ENCODE results near the gene MAGI2. TPM values are rescaled to one million over a fixed set of nuclear protein-coding genes. Genes with fewer than 3 reads are reported as not detected.

The MAGI2 gene
- total RNA-seq, 2 donors from 2014 or later = 10.3 to 19.2 TPM

- Histone ChIP-seq H3K9ac (ENCODE audit: extremely low read depth, low read length, poor library complexity, severe bottlenecking) (no peak overlapping the region), H3K27me3 (ENCODE audit: control insufficient read depth, insufficient read depth, low read length, poor library complexity, severe bottlenecking) (no peaks in the 10 kb centered on the region), H3K27ac (ENCODE audit: low read depth, low read length) (no peak overlapping the region), H3K4me1 (ENCODE audit: control insufficient read depth, insufficient read depth, low read length) (no peaks in the 10 kb centered on the region), H3K36me3 (ENCODE audit: control insufficient read depth, insufficient read depth, low read length) (no peaks in the 10 kb centered on the region), H3K9me3 (ENCODE audit: control insufficient read depth, low read length) (no peaks in the 10 kb centered on the region), H3K4me3 (ENCODE audit: low read length) (no peak overlapping the region)
- TF ChIP-seq, protein P1, sequence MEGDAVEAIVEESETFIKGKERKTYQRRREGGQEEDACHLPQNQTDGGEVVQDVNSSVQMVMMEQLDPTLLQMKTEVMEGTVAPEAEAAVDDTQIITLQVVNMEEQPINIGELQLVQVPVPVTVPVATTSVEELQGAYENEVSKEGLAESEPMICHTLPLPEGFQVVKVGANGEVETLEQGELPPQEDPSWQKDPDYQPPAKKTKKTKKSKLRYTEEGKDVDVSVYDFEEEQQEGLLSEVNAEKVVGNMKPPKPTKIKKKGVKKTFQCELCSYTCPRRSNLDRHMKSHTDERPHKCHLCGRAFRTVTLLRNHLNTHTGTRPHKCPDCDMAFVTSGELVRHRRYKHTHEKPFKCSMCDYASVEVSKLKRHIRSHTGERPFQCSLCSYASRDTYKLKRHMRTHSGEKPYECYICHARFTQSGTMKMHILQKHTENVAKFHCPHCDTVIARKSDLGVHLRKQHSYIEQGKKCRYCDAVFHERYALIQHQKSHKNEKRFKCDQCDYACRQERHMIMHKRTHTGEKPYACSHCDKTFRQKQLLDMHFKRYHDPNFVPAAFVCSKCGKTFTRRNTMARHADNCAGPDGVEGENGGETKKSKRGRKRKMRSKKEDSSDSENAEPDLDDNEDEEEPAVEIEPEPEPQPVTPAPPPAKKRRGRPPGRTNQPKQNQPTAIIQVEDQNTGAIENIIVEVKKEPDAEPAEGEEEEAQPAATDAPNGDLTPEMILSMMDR (conservative IDR thresholded peaks at IDR 0.05) = no peak
- Mint-ChIP-seq H3K27ac (no peak overlapping the region), H3K36me3 (ENCODE audit: low read depth) (peaks cover 4% of the 10 kb centered on the region), H3K4me3 (no peak overlapping the region), H3K27me3 (ENCODE audit: insufficient read depth) (no peaks in the 10 kb centered on the region), H3K4me1 (peaks cover 2% of the 10 kb centered on the region), H3K9me3 (no peaks in the 10 kb centered on the region)
- no peak for DNase-seq
- WGBS, 2 experiments (ENCODE audit: insufficient coverage in 1 of 2, insufficient read length in 1 of 2) = 95% methylated on average over 2 of the region's 2 CpGs; no CpG with 5 or more reads in 1 of the 2 experiments
Observed at GRCh38 chr7:78125884-78126283, 1327.6 kb downstream of the MAGI2 start.

DNA sequence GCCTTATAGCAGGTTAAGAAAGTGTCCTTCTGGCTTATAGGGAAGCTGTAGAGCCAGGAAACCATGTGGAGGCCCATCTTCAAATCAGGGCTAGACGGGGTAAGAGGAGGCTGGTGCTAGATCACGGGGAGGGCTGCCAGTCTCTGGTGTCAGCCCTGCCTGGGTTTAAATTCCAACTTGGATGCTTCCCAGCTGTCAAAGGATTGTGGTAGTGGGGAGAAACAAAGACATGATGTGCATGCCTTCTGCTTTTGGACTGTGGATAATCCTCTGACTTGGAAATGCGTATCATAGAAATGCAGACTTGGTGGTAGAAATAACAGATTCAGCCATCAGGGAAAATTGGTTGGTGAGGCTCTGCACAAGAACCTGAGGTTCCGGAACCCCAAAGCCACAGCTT, 1329.3 kb downstream of the MAGI2 start:
- Histone ChIP-seq H3K27ac (ENCODE audit: low read depth, low read length) (no peak overlapping the region), H3K9me3 (ENCODE audit: control insufficient read depth, low read length) (no peaks in the 10 kb centered on the region), H3K4me1 (ENCODE audit: control insufficient read depth, insufficient read depth, low read length) (no peaks in the 10 kb centered on the region), H3K4me3 (ENCODE audit: low read length) (no peak overlapping the region), H3K36me3 (ENCODE audit: control insufficient read depth, insufficient read depth, low read length) (no peaks in the 10 kb centered on the region), H3K27me3 (ENCODE audit: control insufficient read depth, insufficient read depth, low read length, poor library complexity, severe bottlenecking) (no peaks in the 10 kb centered on the region), H3K9ac (ENCODE audit: extremely low read depth, low read length, poor library complexity, severe bottlenecking) (no peak overlapping the region)
- Mint-ChIP-seq H3K4me1 (peaks cover 2% of the 10 kb centered on the region), H3K36me3 (ENCODE audit: low read depth) (peaks cover 4% of the 10 kb centered on the region), H3K27me3 (ENCODE audit: insufficient read depth) (no peaks in the 10 kb centered on the region), H3K9me3 (no peaks in the 10 kb centered on the region), H3K27ac (no peak overlapping the region), H3K4me3 (no peak overlapping the region)
- no peak for DNase-seq
- WGBS, 2 experiments (ENCODE audit: insufficient coverage in 1 of 2, insufficient read length in 1 of 2) = 79 to 100% methylated on average over 1 to 4 of the region's 4 CpGs
- TF ChIP-seq, protein P1 (conservative IDR thresholded peaks at IDR 0.05) = no peak

- Mint-ChIP-seq H3K9me3 (no peaks in the 10 kb centered on the region), H3K4me3 (no peak overlapping the region), H3K36me3 (ENCODE audit: low read depth) (peaks cover 4% of the 10 kb centered on the region), H3K27ac (no peak overlapping the region), H3K27me3 (ENCODE audit: insufficient read depth) (no peaks in the 10 kb centered on the region), H3K4me1 (peaks cover 2% of the 10 kb centered on the region)
- TF ChIP-seq, protein P1 (conservative IDR thresholded peaks at IDR 0.05) = no peak
- DNase-seq = no peak
- no peak overlapping the region for H3K4me3 ChIP-seq (ENCODE audit: low read length)
- no peak overlapping the region for H3K9ac ChIP-seq (ENCODE audit: extremely low read depth, low read length, poor library complexity, severe bottlenecking)
- no peaks in the 10 kb centered on the region for H3K36me3 ChIP-seq (ENCODE audit: control insufficient read depth, insufficient read depth, low read length)
- H3K27me3 ChIP-seq (ENCODE audit: control insufficient read depth, insufficient read depth, low read length, poor library complexity, severe bottlenecking) = no peaks in the 10 kb centered on the region
- WGBS, 2 experiments (ENCODE audit: insufficient coverage in 1 of 2, insufficient read length in 1 of 2) = no CpG with 5 or more reads among the region's 1 CpG
- H3K27ac ChIP-seq (ENCODE audit: low read depth, low read length) = no peak overlapping the region
- no peaks in the 10 kb centered on the region for H3K4me1 ChIP-seq (ENCODE audit: control insufficient read depth, insufficient read depth, low read length)
- no peaks in the 10 kb centered on the region for H3K9me3 ChIP-seq (ENCODE audit: control insufficient read depth, low read length)
Observed at GRCh38 chr7:78121888-78122287, 1331.6 kb downstream of the MAGI2 start.
